EL (cell line): Measurements from ENCODE around the gene ZNF775.

Experiments
- DNase-seq: peaks from one replicate; pipeline ENCODE4 v3.0.0-alpha.2; 2016

ZNF775 gene

DNA sequence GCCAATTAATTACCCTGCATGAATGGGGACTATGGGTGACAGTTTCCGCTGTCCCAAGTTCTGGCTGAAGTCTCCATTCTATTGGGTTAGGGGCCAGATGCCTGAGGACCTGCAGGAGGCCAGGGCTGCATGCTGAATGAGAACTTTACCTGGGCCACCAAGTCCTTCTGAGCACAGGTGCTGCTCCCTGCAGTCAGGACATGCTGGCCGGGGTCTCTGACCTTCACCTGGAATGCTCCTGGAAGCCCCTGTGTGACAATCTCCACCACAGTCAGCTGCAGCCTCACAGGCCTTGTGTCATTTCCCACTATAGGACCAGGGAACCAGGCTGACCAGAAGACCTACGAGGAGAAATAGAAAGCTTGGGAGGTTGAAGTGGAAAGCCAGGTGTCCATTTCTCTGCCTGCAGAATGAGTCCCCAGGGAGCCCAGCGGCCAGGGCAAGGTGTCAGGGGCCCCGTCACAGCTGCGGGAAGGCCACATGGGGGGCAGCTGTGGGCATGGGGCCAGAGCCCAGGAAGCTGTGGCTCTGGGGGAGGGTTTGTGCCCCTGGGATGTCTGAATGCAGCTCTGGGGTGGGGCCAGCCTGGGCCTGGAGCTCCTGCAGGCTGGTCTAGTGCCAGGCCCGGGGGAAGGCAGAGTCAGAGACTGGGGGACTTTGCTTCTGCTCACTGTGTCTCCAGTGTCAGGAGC lies 65.7 kb downstream of the ZNF775 start:
- no peak for DNase-seq

GRCh38 chr7:150446288-150446938 lies 67.3 kb downstream of the ZNF775 start:
- no peak for DNase-seq
